Neural progenitor cell (in vitro differentiated cells): Measurements from ENCODE around the gene KIRREL3.

ENCODE experiments used
- EZH2 ChIP-seq: fragments of 200-600 bp; sonication (generic); IDR thresholded peaks from 2 replicates; pipeline ENCODE4 v1.6.1; 2017; ENCODE audit warnings: antibody characterized with exemption, mild to moderate bottlenecking, moderate library complexity
- EZH2phosphoT487 ChIP-seq: fragments of 200-600 bp; sonication (generic); IDR thresholded peaks from 2 replicates; pipeline ENCODE4 v1.6.1; 2017; ENCODE audit warnings: antibody characterized with exemption
- TF ChIP-seq, protein P1 (sequence below): fragments of 200-600 bp; sonication (generic); IDR thresholded peaks from 2 replicates; pipeline ENCODE4 v1.5.1; 2017; ENCODE audit warnings: antibody characterized with exemption, mild to moderate bottlenecking

DNA sequence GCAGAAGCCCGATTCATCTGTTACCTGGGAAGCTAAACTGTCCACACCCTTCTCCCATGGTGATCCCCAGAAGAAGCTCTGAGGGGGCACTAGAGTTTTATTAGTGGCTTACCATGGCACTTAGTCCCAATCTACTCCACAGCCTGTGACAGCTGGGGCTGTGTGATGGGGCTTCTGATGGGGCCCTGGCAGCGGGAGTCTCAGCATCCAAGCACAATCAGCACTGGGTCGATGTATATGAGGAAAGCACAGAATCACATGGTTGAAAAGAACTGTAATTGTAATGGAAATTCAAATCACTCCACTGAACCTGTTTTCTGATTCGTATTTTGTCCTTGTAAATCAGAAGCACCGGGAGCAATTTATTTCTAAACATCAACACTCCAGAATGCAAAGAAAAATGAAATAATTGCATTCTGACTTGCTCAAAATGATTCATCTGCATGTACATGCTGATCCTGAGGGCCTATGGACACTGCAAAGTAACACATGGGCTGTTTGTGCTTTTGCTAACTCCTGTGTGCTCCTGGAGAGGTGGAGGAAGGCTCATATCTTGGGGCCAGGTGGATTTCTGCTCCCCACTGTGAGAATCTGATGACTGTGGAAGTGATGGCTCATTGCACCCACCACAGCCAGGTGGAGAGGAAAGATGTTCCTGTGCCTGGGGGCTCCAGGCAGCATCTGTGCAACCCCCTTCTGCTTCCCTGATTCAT, 203.0 kb downstream of the KIRREL3 start:
- TF ChIP-seq, protein P1, sequence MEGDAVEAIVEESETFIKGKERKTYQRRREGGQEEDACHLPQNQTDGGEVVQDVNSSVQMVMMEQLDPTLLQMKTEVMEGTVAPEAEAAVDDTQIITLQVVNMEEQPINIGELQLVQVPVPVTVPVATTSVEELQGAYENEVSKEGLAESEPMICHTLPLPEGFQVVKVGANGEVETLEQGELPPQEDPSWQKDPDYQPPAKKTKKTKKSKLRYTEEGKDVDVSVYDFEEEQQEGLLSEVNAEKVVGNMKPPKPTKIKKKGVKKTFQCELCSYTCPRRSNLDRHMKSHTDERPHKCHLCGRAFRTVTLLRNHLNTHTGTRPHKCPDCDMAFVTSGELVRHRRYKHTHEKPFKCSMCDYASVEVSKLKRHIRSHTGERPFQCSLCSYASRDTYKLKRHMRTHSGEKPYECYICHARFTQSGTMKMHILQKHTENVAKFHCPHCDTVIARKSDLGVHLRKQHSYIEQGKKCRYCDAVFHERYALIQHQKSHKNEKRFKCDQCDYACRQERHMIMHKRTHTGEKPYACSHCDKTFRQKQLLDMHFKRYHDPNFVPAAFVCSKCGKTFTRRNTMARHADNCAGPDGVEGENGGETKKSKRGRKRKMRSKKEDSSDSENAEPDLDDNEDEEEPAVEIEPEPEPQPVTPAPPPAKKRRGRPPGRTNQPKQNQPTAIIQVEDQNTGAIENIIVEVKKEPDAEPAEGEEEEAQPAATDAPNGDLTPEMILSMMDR = no peak
- TF ChIP-seq EZH2 (no peak), EZH2phosphoT487 (no peak)
